Fibroblast of skin of right biceps (primary cell): ENCODE results near the gene DMXL1.
"Not testable (repeated sequence)": the region's sequence is repeated elsewhere in the genome, so short reads cannot be mapped to it uniquely, and the experiment has no call there.

ENCODE experiments used
- DNase-seq: peaks from one replicate; pipeline ENCODE4 v3.0.0-alpha.2; 2013

Gene DMXL1

GRCh38 chr5:119063579-119064379 is 7.1 kb upstream of the DMXL1 start:
- DNase-seq: no peak

- DNase-seq: no peak
These were observed 3.4 kb upstream of the DMXL1 start for GRCh38 chr5:119067450-119067849.

GRCh38 chr5:119070578-119070827 is 384 bp upstream of the DMXL1 start:
- DNase-seq: no peak

GRCh38 chr5:119071561-119071995 is 691 bp downstream of the DMXL1 start:
- peak; percentile 7 for DNase-seq

GRCh38 chr5:119072496-119072895 is 1.6 kb downstream of the DMXL1 start:
- no peak for DNase-seq

GRCh38 chr5:119073746-119074337 is 3.0 kb downstream of the DMXL1 start:
- not testable (repeated sequence) for DNase-seq

GRCh38 chr5:119074419-119074818 is 3.5 kb downstream of the DMXL1 start:
- no peak for DNase-seq

GRCh38 chr5:119075269-119075668 is 4.4 kb downstream of the DMXL1 start:
- DNase-seq: not testable (repeated sequence)

- DNase-seq: no peak
These were observed 5.2 kb downstream of the DMXL1 start for GRCh38 chr5:119076080-119076479.

- no peak for DNase-seq
These were observed 6.6 kb downstream of the DMXL1 start for GRCh38 chr5:119077444-119077843.

GRCh38 chr5:119078071-119078846 is 7.4 kb downstream of the DMXL1 start:
- DNase-seq: no peak

- peak; percentile 55 for DNase-seq
These were observed 8.0 kb downstream of the DMXL1 start for GRCh38 chr5:119078861-119079260.

GRCh38 chr5:119079318-119079921 is 8.5 kb downstream of the DMXL1 start:
- DNase-seq: peak; percentile 10

GRCh38 chr5:119080936-119081335 is 10.0 kb downstream of the DMXL1 start:
- DNase-seq: no peak

- no peak for DNase-seq
These were observed 11.8 kb downstream of the DMXL1 start for GRCh38 chr5:119082691-119083090.

- no peak for DNase-seq
These were observed 12.8 kb downstream of the DMXL1 start for GRCh38 chr5:119083679-119084078.

GRCh38 chr5:119088438-119088837 is 17.6 kb downstream of the DMXL1 start:
- no peak for DNase-seq

GRCh38 chr5:119095611-119096010 is 24.7 kb downstream of the DMXL1 start:
- DNase-seq: no peak

- DNase-seq: no peak
These were observed 35.1 kb downstream of the DMXL1 start for GRCh38 chr5:119105971-119106370.

- DNase-seq: no peak
These were observed 41.3 kb downstream of the DMXL1 start for GRCh38 chr5:119112151-119112550.

GRCh38 chr5:119117237-119117636 is 46.4 kb downstream of the DMXL1 start:
- DNase-seq: no peak

GRCh38 chr5:119118000-119118399 is 47.1 kb downstream of the DMXL1 start:
- DNase-seq: no peak

GRCh38 chr5:119120893-119121292 is 50.0 kb downstream of the DMXL1 start:
- DNase-seq: no peak

- not testable (repeated sequence) for DNase-seq
These were observed 51.6 kb downstream of the DMXL1 start for GRCh38 chr5:119122474-119122873.
